Hematopoietic multipotent progenitor cell treated with erythropoietin and hydrocortisone succinate and interleukin-3 and kit ligand, for 6 days (in vitro differentiated cells): ENCODE measurements around the gene MAML2.

ENCODE experiments used
- DNase-seq: peaks from one replicate; pipeline ENCODE4 v3.0.0-alpha.2; 2015

Gene MAML2

DNA sequence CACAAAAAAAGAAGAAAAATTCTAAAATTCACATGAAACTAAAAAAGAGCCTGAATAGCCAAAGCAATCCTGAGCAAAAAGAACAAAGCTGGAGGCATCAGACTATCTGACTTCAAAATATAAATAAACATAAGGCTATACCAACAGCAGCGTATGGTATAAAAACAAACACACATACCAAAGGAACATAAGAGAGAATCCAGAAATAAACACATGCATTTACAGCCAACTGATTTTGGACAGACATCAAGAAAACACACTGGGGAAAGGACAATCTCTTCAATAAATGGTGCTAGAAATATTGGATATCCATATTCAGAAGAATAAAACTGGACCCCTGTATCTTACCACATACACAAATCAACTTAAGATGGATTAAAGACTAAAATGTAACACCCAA, 416.3 kb downstream of the MAML2 start:
- DNase-seq: no peak
